ENCODE measurements around the gene GLIS1. TPM values are rescaled to one million over a fixed set of nuclear protein-coding genes. Genes with fewer than 3 reads are reported as not detected.

Gene GLIS1
- polyA plus RNA-seq, 5 donors, result 0.06 to 0.10 (median 0.06) TPM; not detected in 2

DNA sequence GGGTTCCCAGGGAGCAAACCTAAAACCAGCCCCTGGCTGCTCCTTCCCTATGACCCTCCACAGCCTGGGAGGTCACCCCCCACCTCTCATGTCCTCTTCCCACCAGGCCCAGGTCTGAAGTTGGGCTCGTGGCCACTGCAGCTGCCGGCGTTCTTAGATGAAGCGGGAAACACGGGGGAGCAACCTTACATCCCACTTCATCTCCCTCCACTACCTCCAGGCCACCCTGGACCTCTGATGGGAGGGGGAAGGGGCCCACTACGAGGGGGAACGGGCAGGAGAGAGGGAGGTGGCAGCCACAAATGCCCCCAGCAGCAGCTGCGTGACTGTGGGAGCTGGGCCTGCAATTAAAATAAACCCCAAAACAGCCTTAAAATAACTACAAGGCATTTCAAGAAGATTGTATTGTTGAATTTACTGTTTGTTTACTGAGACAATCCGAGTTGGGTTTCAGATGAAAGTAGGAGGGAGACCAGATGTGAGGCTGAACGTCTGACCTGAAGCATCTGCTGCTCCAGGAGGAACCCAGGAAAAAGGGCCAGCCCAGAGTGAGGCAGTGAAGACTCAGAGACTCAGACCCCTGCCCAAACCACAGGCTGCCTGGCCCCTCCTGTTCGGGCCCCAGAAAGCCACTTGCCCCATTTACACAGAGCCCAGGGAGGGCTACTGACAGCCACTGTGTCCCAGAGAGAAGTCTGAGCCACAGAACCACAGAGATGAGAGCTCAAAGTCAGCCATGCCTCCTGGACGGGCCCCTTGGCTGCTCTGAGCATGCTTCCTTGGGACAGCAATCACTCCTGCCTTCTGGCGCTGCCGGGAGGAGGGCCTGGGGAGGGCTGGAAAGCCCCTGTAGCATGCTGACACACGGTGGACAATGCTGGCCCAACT, 59.8 kb downstream of the GLIS1 start:
- no peak for DNase-seq

DNA sequence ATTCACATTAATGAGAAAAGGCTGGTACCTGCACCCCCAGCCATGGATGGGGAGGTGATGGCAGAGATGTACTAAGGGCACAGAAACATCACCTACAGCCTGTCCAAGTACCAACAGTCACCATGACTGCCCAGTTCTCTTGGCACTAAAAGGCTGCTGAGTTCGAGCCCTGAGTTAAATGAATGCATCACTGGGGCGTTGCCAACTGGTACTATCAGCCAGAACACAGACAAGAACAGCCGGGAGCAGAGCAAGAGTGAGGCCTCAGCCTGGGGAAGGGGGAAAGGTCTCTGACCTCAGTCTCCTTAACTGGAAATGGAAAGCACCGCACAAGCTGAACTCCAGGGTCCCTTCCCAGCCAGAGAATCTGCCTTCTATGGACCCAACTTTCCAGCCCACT, 60.5 kb downstream of the GLIS1 start:
- DNase-seq, result no peak

DNA sequence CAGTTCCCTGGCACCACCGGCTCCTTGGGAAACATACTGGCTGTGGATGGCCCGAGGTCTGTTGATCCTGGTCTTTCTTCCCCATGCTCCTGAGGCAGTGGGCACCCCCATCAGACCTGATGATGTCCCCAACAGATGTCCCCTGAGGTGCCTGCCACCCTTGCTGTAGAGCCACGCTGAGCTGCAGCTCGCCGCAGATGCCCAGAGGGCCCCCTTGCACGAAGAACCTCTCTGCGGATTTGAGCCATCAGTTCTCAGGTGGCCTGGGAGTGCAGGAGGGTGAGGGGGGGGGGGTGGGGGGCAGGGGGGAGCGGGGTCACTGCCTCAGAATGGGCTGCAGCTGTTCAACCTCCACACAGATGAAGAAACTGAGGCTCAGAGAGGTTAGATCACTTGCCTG, 60.9 kb downstream of the GLIS1 start:
- no peak for DNase-seq

DNA sequence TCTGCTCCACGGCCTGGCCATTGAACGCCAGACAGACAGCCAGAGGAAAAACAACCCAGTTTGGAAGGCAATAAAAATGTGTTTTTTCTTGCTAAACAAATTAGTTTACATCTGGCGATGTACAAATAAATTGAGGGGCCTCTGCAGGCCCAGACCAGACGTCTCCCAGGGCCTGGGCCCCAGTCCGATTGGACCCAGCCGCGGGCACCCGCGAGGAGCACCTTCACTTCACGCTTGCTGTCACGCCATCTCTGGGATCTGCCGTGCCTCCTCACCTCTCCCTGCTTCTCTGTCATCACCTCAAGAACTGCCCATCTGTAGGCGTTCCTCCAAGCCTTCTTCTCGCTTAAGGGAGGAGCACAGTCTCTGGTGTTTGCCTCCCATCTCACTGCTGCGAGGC, 61.5 kb downstream of the GLIS1 start:
- no peak for DNase-seq

DNA sequence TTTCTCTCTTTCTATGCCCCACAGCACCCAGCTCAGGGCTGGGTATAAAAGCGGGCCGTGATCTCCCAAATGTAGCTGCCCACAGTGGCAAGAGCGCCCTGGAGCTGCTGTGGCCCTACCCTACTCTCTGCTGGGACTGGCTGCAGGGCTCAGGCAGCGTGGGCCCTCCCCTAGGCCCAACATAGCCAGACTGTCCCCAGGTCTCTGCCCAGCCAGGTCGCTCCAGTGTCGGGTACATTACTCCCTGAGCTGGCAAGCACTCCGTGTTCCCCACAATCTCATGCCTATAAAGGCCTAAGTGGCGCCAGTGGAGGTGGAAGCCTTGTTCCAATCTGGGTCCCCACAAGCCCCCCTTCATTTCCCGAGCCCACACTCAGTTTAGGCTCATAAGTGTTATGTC, 66.2 kb downstream of the GLIS1 start:
- no peak for DNase-seq

DNA sequence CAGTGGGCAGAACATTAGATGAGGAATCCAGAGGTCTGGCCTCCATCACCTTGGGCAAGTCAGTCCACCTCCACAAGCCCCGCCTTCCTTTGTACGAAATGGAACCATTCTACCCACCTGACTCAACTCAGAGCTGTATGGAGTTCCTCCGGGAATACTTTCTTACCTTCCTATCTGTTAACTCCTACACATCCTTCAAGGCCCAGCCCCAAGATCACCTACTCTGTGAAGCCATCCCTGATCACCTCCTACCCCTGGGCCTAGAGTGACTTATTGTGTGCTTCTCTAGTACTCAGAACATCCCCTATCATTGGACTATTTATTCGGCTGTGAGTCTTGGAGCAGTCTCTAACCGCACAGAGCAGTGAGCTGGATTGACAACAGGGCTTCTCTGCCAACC, 66.7 kb downstream of the GLIS1 start:
- no peak for DNase-seq

DNA sequence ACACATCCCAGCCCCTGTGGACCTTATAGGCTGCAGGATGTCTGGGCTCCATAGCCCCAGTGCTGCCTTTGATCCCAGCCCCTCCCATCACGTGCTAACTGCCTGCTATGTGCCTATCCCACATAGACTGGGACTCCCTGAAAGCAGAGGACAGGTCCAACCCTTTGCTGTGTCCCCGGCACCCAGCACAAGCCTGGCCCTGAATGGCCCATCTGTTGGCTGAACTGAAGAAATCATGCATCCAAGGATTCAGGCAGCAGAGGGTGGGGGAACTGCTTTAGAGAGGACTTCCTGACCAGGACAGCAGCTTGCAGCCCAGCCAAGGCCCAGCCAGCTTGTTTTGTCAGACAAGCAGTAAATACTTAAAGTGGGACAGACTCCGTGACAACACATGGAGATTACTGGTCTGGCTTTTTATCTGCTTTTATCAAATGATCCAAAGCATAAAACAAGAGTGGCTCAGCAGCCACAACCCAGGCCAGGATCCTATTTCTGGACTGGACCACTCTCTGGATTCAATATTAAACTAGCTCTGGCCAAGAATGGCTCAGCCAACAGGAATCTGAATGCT, 69.3 kb downstream of the GLIS1 start:
- no peak for DNase-seq

DNA sequence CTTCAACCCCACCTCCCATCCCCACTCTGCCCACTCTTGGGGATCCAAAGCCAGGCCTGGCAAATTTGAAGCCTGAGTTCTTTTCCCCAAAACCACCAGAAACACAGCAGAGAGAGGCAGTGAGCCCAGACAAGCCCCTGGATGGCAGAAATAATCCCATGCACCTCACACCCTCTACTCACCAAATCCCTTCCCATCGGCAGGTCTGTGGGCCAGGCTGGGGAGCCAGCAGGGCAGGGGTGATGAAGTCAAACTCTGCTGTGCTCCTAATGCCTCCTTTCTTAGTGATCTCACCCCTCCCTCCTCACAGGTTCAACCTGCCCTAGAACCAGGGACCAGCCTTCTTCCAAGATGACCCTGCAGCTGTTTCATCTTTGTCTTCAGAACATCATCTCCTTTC, 72.4 kb downstream of the GLIS1 start:
- no peak for DNase-seq

DNA sequence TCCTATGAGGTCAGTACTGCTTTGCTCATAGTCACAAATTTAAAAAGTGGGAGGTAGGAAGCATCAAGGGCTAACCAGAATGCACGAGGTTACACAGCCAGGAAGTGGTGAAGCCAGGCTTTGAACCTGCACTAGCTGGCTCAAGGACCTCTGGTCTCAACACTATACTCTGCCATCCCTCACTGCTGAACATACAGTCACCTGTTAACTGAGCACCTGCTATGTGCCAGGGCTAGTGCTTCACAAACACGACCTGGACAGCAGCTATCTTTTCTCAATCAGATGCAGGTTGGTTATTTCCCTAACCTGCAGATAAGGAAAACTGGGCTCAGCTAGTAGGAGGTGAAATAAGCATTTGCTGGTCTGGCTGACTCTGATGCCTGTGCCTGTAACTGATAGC, 73.0 kb downstream of the GLIS1 start:
- DNase-seq, result no peak

DNA sequence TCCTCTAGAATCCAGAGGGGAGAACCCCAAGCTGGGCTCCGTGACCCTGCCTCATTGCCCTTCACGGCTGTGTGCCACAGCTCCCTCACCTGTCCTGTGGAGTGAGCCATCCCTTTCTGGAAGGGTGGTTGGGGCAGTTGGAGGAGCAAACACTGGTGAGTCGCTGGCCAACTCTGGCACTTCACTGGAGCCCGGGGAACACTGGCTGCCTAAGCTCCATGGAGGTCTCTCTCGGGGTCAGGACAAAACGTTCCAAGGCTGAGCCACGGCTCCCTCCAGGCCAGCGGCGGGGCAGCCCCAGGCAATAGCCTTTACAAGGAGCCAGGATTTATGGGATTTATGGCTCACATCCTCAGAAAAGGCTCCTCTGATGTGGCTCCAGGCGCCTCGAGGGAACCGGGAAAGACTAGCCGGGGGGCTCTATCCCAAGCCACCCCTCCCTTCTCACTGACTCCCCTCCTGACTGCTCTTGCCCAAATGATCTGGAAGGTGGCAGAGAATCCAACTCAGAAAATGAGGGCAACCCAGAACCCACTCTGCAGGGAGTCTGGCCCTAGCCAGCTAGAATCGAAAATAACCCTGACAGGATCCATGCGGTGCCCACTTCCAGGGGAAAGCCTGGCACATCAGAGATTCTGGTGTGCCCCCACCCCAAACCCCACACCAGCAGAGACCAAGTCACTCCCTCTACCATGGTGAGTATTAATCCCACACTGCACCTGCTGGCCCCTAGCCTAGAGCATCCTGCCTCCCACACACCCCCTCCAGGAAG, 75.2 kb downstream of the GLIS1 start:
- DNase-seq, result no peak

DNA sequence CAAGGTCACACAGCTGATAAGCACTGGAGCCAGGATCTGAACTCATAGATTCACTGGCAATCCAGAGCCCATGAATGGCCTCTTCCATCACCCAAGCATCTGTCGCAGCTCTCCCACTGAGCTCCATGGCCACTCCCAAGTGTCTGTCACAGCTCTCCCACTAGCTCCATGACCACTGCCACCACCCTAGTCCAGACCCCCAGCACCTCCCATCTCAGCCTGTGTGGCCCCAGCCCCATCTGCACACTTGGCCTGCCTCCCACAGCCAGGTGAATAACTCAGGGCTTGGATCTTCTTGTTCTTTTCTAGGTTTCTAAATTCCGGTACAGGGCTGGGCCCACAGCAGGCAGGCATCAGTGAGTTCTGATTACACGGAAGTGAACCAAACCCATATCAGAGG, 76.0 kb downstream of the GLIS1 start:
- no peak for DNase-seq

DNA sequence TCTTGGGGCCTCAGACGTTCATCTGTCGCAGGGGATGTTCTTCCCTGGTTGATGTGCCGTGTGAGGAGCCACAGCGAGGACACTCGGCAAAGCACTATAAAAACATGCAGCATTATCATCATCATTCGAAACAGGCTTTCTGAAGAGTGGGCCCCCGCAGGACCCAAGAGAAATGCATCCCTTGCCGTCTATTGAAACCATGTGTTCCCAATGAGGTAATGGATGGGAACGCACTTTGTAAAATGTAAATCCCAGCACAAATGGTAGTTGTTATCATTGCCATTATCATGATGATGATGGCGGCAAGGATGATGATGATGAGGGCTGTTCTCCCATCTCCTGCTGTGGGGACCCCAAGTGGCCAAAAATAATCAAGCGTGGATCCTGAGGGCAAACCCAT, 76.8 kb downstream of the GLIS1 start:
- DNase-seq, result no peak

DNA sequence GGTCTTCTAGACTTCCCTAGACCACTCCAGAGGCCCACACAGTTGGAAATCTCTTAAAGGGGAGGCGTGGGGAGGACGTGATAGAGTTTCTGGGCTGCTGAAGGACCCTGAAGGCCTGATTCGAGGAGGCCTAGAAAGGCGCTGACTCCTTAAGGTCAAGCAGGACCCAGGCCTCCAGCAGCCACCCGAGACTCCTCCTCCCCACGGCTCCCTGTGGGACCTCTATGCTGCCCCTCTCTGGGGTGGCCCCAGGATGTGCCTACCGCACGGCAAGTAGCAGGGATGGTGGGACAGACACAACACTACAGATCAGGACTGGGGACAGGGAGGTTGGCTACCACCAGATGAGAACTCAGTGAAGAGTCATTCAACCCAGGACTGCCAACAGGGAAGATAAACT, 77.5 kb downstream of the GLIS1 start:
- DNase-seq, result no peak

DNA sequence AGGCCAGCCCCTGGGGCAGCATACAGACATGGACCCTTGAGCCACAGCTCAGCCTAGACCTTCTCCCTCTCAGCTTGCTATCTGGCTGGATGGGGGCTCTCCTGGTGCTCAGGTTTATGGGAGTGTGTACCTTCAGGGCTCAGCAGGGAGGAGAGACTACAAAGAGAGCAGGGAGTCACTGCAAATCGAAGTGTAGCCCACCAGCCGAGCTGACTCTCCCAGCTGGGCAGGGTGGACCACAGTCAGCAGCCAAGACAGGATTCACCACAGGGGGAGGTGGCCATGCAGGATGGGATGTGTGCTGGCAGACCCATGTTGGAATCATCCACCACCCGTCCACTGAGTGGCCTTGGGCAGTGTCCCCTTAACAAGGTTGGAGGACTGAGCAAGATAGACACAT, 78.3 kb downstream of the GLIS1 start:
- no peak for DNase-seq

DNA sequence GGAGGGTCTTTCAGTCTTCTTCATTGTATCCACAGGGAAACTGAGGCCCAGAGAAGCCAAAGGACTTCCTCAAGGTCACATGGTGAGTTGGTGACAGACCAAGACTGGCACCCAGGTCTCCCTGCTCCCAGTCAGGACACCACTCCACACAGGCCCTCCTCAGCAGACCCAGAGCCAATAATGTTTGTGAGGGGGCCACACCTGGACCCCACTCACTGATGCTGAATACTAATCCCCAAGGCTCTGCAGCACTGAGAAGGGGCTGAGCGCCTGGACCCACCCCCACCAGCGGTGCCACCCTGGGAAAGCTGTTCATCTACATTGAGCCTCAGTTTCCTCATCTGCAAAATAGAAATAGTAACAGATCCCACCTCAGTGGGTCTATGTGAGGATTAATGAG, 79.5 kb downstream of the GLIS1 start:
- no peak for DNase-seq

DNA sequence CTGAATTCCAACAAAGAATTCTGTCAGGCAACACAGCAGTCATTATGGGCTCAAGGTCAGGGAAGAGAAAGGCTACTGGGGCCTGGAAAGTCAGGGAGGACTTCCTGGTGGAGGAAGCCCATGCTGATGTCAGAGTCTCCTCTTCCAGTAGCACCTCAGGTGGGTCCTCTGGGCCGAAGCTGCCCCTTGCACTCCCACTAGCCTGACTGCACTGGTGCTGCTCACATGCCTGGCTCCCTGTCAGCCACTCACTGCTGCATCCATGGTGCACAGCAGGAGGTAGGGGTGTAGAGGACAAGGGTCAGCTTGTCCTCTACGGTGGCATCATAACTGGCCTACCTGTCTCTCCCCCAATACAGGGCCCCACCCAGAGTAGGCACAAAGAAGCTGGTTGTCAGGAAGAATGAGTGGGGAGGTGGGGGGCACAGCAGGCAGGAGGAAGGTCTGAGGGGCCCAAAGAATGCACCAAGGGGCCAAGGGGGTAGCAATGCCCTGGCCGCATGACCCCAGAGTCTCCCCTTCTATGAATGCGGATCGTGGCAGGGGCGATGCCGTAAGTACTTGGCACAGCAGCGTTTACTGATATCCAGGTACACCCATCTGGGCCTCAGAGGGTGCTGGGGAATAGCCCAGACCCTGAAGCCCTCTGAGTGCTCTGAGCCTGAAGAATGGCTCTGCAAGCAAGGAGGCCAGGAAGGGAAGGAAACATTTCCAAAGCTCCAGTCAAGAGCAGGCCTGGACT, 80.3 kb downstream of the GLIS1 start:
- DNase-seq, result no peak

DNA sequence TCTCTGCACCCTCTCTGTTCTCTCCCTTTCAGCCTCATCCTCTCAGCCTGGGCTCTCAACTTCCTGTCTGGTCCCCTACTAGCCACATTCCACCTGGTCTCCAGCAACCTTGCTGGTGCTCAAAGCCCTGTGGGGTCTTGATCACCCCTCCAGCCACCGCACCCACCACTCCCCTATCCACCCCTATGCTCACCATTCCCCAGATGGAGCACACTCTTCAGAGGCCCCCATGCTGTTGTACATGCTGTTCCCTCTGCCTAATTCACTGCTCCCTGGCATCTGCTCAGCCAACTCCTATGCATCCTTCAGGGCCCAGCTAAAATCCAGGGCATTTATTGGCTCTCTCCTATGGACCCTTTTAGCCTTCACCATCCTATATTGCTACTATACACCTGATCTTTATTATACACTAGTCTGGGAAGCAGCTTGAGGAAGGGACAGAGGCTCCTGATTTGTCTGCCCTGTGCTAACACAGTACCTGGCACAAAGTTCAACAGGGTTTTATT, 81.0 kb downstream of the GLIS1 start:
- no peak for DNase-seq

DNA sequence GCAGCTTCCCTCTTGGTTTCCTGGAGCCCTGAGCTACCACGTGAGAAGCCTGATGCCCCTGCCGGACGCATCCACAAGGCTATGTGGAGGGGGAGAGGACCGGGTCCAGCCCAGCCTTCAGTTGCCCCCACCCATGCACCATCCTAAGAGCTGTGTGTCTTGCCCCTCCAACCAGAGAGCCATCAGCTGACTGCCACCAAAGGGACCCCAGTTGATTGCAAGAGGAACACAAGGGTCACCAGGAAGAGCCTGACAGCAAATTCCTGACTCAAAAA, 81.5 kb downstream of the GLIS1 start:
- no peak for DNase-seq

DNA sequence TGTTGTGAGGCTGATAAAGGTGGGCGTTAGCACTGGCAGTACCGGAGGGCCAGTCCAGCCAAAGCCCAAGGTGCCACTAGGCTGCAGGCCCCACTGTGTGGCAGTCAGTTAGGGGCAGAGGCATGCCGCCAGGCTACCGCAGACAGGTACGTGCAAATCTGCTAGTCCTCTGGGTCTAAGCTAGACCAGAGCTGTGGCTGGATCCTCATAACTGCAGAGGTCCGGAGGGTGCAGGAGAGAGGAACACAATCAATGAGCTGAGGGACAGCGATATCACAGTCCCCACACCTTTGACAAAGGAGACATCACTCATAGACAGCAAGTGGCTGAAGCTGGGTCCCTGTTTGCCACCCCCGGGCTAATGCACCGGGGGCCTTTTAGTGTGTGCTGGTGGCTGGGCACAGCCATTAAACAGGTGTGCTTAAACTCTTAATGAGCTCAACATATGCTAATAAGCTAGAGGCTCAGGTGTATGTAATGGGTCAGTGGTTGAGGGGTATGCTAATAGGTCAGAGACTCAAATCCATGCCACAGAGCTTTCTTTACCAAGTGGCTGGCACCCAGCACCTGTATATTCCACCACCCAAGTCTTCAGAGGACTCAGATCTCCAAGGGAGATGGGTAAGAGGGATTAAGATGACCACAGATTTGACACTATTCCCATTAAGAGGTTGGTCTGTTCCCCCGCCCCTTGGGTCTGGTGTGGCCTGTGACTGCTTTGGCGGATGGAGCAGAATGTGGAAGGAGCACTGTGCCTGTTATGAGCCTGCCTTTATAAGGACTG, 82.0 kb downstream of the GLIS1 start:
- no peak for DNase-seq

DNA sequence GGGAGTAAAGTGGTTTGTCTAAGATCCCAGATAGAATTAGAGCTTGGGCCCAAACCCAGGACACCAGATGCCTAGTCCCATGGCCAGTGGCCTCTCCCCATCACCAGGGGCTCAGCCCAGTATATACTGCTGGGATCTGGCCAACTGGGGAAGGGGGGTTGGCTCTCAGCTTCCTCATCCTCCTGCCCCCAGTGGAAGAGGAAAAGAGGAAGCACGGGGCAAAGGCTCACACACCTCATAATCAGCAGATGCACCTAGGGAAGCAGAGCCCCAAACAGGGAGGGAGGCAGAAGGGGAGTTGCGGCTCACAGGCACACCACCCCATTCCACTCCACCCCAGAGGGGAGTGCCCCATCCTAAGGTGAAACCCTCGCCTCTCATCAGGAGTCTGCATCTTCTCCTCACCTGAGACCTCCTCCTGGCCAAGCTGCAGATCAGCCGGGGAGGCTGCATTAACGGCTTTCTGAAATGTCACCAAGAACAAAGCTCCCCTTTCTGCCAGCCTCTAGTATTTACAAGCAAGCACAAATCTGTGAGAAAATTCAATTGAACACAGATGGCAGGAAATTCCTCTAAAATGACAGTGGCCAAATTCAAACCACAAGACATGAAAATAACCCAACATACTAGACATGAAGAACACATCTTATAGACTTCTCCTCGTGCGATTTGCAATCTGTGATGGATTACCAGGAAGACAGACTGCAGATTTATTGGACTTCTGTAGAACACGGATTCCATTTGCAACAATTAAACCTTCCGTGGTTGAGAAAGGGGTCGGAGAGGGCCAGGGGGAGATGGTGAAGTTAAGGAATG, 82.8 kb downstream of the GLIS1 start:
- no peak for DNase-seq
